Activated CD8-positive, alpha-beta memory T cell treated with anti-CD3 and anti-CD28 coated beads for 36 hours (primary cell): ENCODE results near the gene PLA2G15. TPM values are rescaled to one million over a fixed set of nuclear protein-coding genes. Genes with fewer than 3 reads are reported as not detected.

Experiments
- CTCF ChIA-PET: fragments of 350-600 bp; sonication (Branson Sonifier 250); formaldehyde crosslinking; loops from one replicate; lab custom pipeline; 2021; ENCODE audit warnings: antibody characterized with exemption; lab: Charles Lee
- POLR2A ChIA-PET: fragments of 350-600 bp; sonication (Branson Sonifier 250); formaldehyde crosslinking; loops from one replicate; lab custom pipeline; 2021; ENCODE audit warnings: antibody characterized with exemption; lab: Charles Lee
- total RNA-seq, 2 experiments: library from RNA; stranded (reverse); gene quantifications; one replicate each; pipeline ENCODE4 v1.2.3, GENCODE V29; 2021

PLA2G15 gene
- total RNA-seq, 2 experiments from 2014 or later, result 9.3 to 9.5 TPM

GRCh38 chr16:68230176-68230571 is 15.0 kb upstream of the PLA2G15 start:
- ChIA-PET CTCF (interaction anchor here (0.6 to 1.5 kb wide), 9 partner anchors 10 to 535 kb away, joined by 3 to 7 read pairs (median 4); no protein-coding TSS in a partner anchor), POLR2A (no interaction called here)

GRCh38 chr16:68230956-68231355 is 14.2 kb upstream of the PLA2G15 start:
- ChIA-PET POLR2A (no interaction called here), CTCF (interaction anchor here (1.1 to 1.5 kb wide), 2 partner anchors 161 to 236 kb away, joined by 3 to 7 read pairs; no protein-coding TSS in a partner anchor)

GRCh38 chr16:68231384-68232136 is 13.6 kb upstream of the PLA2G15 start:
- POLR2A ChIA-PET, result no interaction called here
- CTCF ChIA-PET, result no interaction called here

- ChIA-PET POLR2A (interaction anchor here (0.6 kb wide), 1 partner anchor 140 kb away, joined by 5 read pairs; no protein-coding TSS in a partner anchor), CTCF (no interaction called here)
Observed at GRCh38 chr16:68232335-68232734, 12.8 kb upstream of the PLA2G15 start.

GRCh38 chr16:68233085-68233834 is 11.9 kb upstream of the PLA2G15 start:
- POLR2A ChIA-PET, result interaction anchor here (0.6 kb wide), 1 partner anchor 141 kb away, joined by 5 read pairs; no protein-coding TSS in a partner anchor

GRCh38 chr16:68233835-68234187 is 11.4 kb upstream of the PLA2G15 start:
- CTCF ChIA-PET, result interaction anchor here (1.0 to 1.1 kb wide), 2 partner anchors 26 to 193 kb away, joined by 3 to 4 read pairs; no protein-coding TSS in a partner anchor

More at GRCh38 chr16:68233085-68233834, 11.9 kb upstream of the PLA2G15 start:
- CTCF ChIA-PET, result interaction anchor here (1.1 kb wide), 1 partner anchor 26 kb away, joined by 4 read pairs; no protein-coding TSS in a partner anchor

GRCh38 chr16:68234188-68235107 is 10.7 kb upstream of the PLA2G15 start:
- CTCF ChIA-PET, result interaction anchor here (1.0 to 1.4 kb wide), 3 partner anchors 27 to 194 kb away, joined by 3 to 4 read pairs (median 4); no protein-coding TSS in a partner anchor

More at GRCh38 chr16:68233835-68234187, 11.4 kb upstream of the PLA2G15 start:
- POLR2A ChIA-PET, result no interaction called here

GRCh38 chr16:68235108-68235886 is 9.9 kb upstream of the PLA2G15 start:
- CTCF ChIA-PET, result interaction anchor here (1.0 to 2.7 kb wide), 4 partner anchors 26 to 230 kb away, joined by 3 to 13 read pairs (median 4); partner anchors contain the start of gene SLC7A6
- POLR2A ChIA-PET, result no interaction called here

More at GRCh38 chr16:68234188-68235107, 10.7 kb upstream of the PLA2G15 start:
- POLR2A ChIA-PET, result no interaction called here

GRCh38 chr16:68235887-68236136 is 9.4 kb upstream of the PLA2G15 start, which contains the start of gene ESRP2:
Gene ESRP2 (minus strand): TSS chr16:68236127. CDS start chr16:68236045, 82 bp downstream.
- ChIA-PET CTCF (interaction anchor here (1.1 to 2.7 kb wide), 3 partner anchors 26 to 230 kb away, joined by 3 to 13 read pairs (median 4); partner anchors contain the start of gene SLC7A6), POLR2A (no interaction called here)

- POLR2A ChIA-PET, result interaction anchor here (1.0 to 1.3 kb wide), 2 partner anchors 28 to 152 kb away, joined by 3 to 4 read pairs; partner anchors contain the start of gene SLC7A6
- CTCF ChIA-PET, result interaction anchor here (0.8 to 2.7 kb wide), 5 partner anchors 8 to 231 kb away, joined by 3 to 13 read pairs (median 4); partner anchors contain the start of gene SLC7A6
Observed at GRCh38 chr16:68236137-68236825, 8.9 kb upstream of the PLA2G15 start.

GRCh38 chr16:68236826-68237242 is 8.3 kb upstream of the PLA2G15 start:
- ChIA-PET CTCF (interaction anchor here (0.6 to 2.7 kb wide), 8 partner anchors 9 to 231 kb away, joined by 3 to 13 read pairs (median 3); partner anchors contain the start of gene SLC7A6), POLR2A (interaction anchor here (1.0 to 1.3 kb wide), 2 partner anchors 27 to 152 kb away, joined by 3 to 4 read pairs; partner anchors contain the start of gene SLC7A6)

- ChIA-PET CTCF (interaction anchor here (0.6 to 2.7 kb wide), 8 partner anchors 9 to 176 kb away, joined by 3 to 13 read pairs (median 4); partner anchors contain the start of gene SLC7A6), POLR2A (interaction anchor here (0.9 to 1.3 kb wide), 2 partner anchors 27 to 51 kb away, joined by 3 to 4 read pairs; partner anchors contain the start of gene SLC7A6)
Observed at GRCh38 chr16:68237243-68238028, 7.7 kb upstream of the PLA2G15 start.

GRCh38 chr16:68238029-68238345 is 7.2 kb upstream of the PLA2G15 start:
- ChIA-PET CTCF (interaction anchor here (1.3 to 2.7 kb wide), 2 partner anchors 10 to 26 kb away, joined by 5 to 13 read pairs; partner anchors contain the start of gene SLC7A6), POLR2A (interaction anchor here (0.9 kb wide), 1 partner anchor 52 kb away, joined by 3 read pairs; no protein-coding TSS in a partner anchor)

- ChIA-PET CTCF (interaction anchor here (0.8 to 0.9 kb wide), 2 partner anchors 19 to 22 kb away, joined by 3 to 4 read pairs; partner anchors contain the start of gene SLC7A6), POLR2A (interaction anchor here (0.6 kb wide), 1 partner anchor 86 kb away, joined by 4 read pairs; no protein-coding TSS in a partner anchor)
Observed at GRCh38 chr16:68242085-68242484, 3.1 kb upstream of the PLA2G15 start.
